ENCODE measurements around the gene CYP11A1. TPM values are rescaled to one million over a fixed set of nuclear protein-coding genes. Genes with fewer than 3 reads are reported as not detected.
A peak's percentile ranks its signal among the peaks of the same experiment; 100 is the strongest.

Gene CYP11A1
- total RNA-seq, 1 experiment from 2014 or later, result 1.7 TPM

DNA sequence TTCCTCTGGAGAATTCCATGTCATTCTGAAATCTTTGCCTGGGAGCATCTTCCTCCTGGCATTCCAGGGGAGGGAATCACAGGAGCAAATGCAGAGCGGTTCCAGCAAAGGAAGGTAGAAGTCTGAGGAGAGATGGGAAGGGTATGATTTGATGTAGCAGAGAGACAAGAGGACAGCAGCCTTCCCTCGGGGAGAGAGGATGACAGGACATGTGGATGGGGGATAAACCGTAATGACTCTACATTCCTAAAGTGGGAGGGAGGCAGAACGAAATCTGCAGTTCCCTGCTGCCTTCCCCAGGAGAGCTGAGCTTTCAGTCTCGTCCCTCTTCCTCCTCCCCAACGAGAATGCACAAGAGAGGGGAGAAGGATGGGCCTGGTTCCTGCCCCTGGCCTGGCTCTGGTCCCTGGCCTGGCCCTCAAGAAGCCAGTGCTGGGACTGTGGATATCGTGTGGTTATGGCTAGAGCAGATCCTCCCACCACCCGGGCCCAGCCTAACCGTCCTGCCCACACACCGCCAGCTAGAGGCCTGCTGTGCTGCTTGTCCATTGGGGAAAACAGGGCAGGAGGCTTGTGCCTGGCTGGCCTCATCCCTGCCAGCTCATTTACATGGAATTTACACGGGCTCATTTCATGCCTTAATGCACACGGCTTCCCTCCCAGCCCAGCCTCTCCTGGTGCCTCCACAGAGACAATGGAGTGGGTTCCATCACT, 39.7 kb upstream of the CYP11A1 start:
- H3K4me3 Mint-ChIP-seq, result no peak overlapping the region
- Histone ChIP-seq H3T11ph (ENCODE audit: low read length) (no peak overlapping the region), H3K4me2 (ENCODE audit: insufficient read depth, insufficient read length, low read length) (no peak overlapping the region), H3K14ac (ENCODE audit: insufficient read depth, low read length) (no peak overlapping the region; the same call in 1 of the 2 replicates), H3K23ac (ENCODE audit: insufficient read length, low read depth, low read length) (no peak overlapping the region), H4K91ac (ENCODE audit: insufficient read length, low read depth, low read length) (no peak overlapping the region), H2BK15ac (ENCODE audit: low read depth, low read length) (no peak overlapping the region), H4K8ac (replicated peaks; ENCODE audit: insufficient read length, low read depth, low read length) (no peak overlapping the region), H2AK5ac (ENCODE audit: insufficient read length, low read length) (no peak overlapping the region), H3K27me3 (ENCODE audit: insufficient read depth, low read length) (no peaks in the 10 kb centered on the region), H3K9me3 (ENCODE audit: control insufficient read depth, low read depth, low read length) (no peaks in the 10 kb centered on the region), H2BK5ac (ENCODE audit: insufficient read length, low read length) (no peak overlapping the region), H3K56ac (ENCODE audit: insufficient read length, low read depth, low read length) (no peak overlapping the region), H2BK120ac (ENCODE audit: low read depth, low read length, poor library complexity, severe bottlenecking) (no peak overlapping the region), H4K5ac (ENCODE audit: insufficient read length, low read depth, low read length) (no peak overlapping the region), H3K9ac (ENCODE audit: extremely low read depth, insufficient read length, low read length) (no peak overlapping the region), H4K20me1 (ENCODE audit: control insufficient read depth, insufficient read depth, insufficient read length) (no peaks in the 10 kb centered on the region), H3K79me2 (ENCODE audit: insufficient read depth, low read length) (no peaks in the 10 kb centered on the region), H3K79me1 (ENCODE audit: insufficient read depth, low read depth, low read length, poor library complexity, severe bottlenecking) (no peaks in the 10 kb centered on the region), H3K4ac (ENCODE audit: low read depth, low read length) (no peak overlapping the region), H2BK12ac (ENCODE audit: insufficient read length, low read depth, low read length) (no peak overlapping the region), H3K27ac (ENCODE audit: insufficient read length, low read depth, low read length) (no peak overlapping the region), H3K23me2 (ENCODE audit: insufficient read length, low read depth, low read length, poor library complexity, severe bottlenecking) (no peaks in the 10 kb centered on the region), H2AFZ (ENCODE audit: low read length) (no peak overlapping the region), H3K4me1 (ENCODE audit: insufficient read depth, low read length) (no peaks in the 10 kb centered on the region; the same call in 1 of the 2 replicates), H3K18ac (ENCODE audit: insufficient read length, low read depth, low read length) (no peak overlapping the region), H2BK20ac (ENCODE audit: low read depth, low read length, poor library complexity, severe bottlenecking) (no peak overlapping the region)
- H3K9me3 Mint-ChIP-seq, result no peaks in the 10 kb centered on the region
- WGBS (ENCODE audit: extremely low coverage, insufficient read length, low lambda C conversion rate), result no CpG with 5 or more reads among the region's 12 CpGs
- H3K27ac Mint-ChIP-seq, result peak overlapping the region in 1 of 3 experiments; percentile 18; a peak in 2 of 7 replicates
- TF ChIP-seq CTCF (conservative IDR thresholded peaks at IDR 0.05), result no peak
- no peak for DNase-seq
- no peaks in the 10 kb centered on the region; the same call in 1 of the 2 replicates for H3K27me3 Mint-ChIP-seq (ENCODE audit: low read depth)
- H3K4me1 Mint-ChIP-seq, result peaks cover 9 to 24% of the 10 kb centered on the region in 2 experiments
- peaks cover 3 to 8% (median 5%) of the 10 kb centered on the region in 3 experiments; a peak in 3 of 7 replicates for H3K36me3 Mint-ChIP-seq (ENCODE audit: insufficient read depth in 1 of 3, low read depth in 3 of 3)
